HG03571 (cell line): ENCODE data around the gene CLEC17A.
A peak's percentile ranks its signal among the peaks of the same experiment; 100 is the strongest.
"Not testable (repeated sequence)": the region's sequence is repeated elsewhere in the genome, so short reads cannot be mapped to it uniquely, and the experiment has no call there.

Experiments
- ATAC-seq: cut with Tn5 transposase; IDR thresholded peaks from one replicate; pipeline ENCODE4 v1.9.1; 2021; ENCODE audit not compliant: unreplicated experiment

The CLEC17A gene

GRCh38 chr19:14580623-14581237, 2.2 kb upstream of the CLEC17A start:
- no peak for ATAC-seq

- not testable (repeated sequence) for ATAC-seq
Observed at GRCh38 chr19:14584372-14584771, 1.5 kb downstream of the CLEC17A start.

GRCh38 chr19:14585187-14585586, 2.3 kb downstream of the CLEC17A start:
- peak; percentile 63 for ATAC-seq

GRCh38 chr19:14589433-14589832, 6.5 kb downstream of the CLEC17A start:
- not testable (repeated sequence) for ATAC-seq

GRCh38 chr19:14595558-14595957, 12.7 kb downstream of the CLEC17A start:
- no peak for ATAC-seq

- no peak for ATAC-seq
Observed at GRCh38 chr19:14599548-14600147, 16.8 kb downstream of the CLEC17A start.

- ATAC-seq: peak; percentile 71
Observed at GRCh38 chr19:14603990-14604387, 21.1 kb downstream of the CLEC17A start.

GRCh38 chr19:14606627-14607026, 23.7 kb downstream of the CLEC17A start:
- ATAC-seq: no peak

GRCh38 chr19:14611051-14611450, 28.2 kb downstream of the CLEC17A start:
- ATAC-seq: no peak

GRCh38 chr19:14612242-14612641, 29.4 kb downstream of the CLEC17A start:
- ATAC-seq: not testable (repeated sequence)

GRCh38 chr19:14612657-14613056, 29.8 kb downstream of the CLEC17A start:
- no peak for ATAC-seq

- not testable (repeated sequence) for ATAC-seq
Observed at GRCh38 chr19:14613399-14614098, 30.7 kb downstream of the CLEC17A start.

GRCh38 chr19:14614099-14614412, 31.2 kb downstream of the CLEC17A start:
- no peak for ATAC-seq

- no peak for ATAC-seq
Observed at GRCh38 chr19:14615623-14616022, 32.7 kb downstream of the CLEC17A start.

- no peak for ATAC-seq
Observed at GRCh38 chr19:14616407-14616806, 33.5 kb downstream of the CLEC17A start.

- no peak for ATAC-seq
Observed at GRCh38 chr19:14619404-14619803, 36.5 kb downstream of the CLEC17A start.

- not testable (repeated sequence) for ATAC-seq
Observed at GRCh38 chr19:14624491-14624890, 41.6 kb downstream of the CLEC17A start.

- no peak for ATAC-seq
Observed at GRCh38 chr19:14629557-14629956, 46.7 kb downstream of the CLEC17A start.

- no peak for ATAC-seq
Observed at GRCh38 chr19:14632286-14632685, 49.4 kb downstream of the CLEC17A start.

GRCh38 chr19:14639536-14640277, 56.8 kb downstream of the CLEC17A start:
- no peak for ATAC-seq

GRCh38 chr19:14648506-14648905, 65.6 kb downstream of the CLEC17A start:
- no peak for ATAC-seq

- ATAC-seq: no peak
Observed at GRCh38 chr19:14649020-14649419, 66.1 kb downstream of the CLEC17A start.
